AG09309 (cell line): ENCODE measurements around the gene KIF17.

Source experiments
- DNase-seq: peaks from one replicate; pipeline ENCODE4 v3.0.0-alpha.2; 2010; ENCODE audit warnings: low read depth
- H3K4me3 ChIP-seq: 2 replicates; pipeline ENCODE4 v1.5.1; 2011; ENCODE audit warnings: mild to moderate bottlenecking, low read depth, low read length, moderate library complexity; ENCODE audit not compliant: control insufficient read depth
- TF ChIP-seq, protein P1 (sequence below): IDR thresholded peaks from 2 replicates; pipeline ENCODE4 v1.5.1; 2011; ENCODE audit warnings: mild to moderate bottlenecking, low read depth, low read length, inconsistent platforms; ENCODE audit not compliant: insufficient read depth, control insufficient read depth; ENCODE audit errors: missing control alignments

KIF17 gene

DNA sequence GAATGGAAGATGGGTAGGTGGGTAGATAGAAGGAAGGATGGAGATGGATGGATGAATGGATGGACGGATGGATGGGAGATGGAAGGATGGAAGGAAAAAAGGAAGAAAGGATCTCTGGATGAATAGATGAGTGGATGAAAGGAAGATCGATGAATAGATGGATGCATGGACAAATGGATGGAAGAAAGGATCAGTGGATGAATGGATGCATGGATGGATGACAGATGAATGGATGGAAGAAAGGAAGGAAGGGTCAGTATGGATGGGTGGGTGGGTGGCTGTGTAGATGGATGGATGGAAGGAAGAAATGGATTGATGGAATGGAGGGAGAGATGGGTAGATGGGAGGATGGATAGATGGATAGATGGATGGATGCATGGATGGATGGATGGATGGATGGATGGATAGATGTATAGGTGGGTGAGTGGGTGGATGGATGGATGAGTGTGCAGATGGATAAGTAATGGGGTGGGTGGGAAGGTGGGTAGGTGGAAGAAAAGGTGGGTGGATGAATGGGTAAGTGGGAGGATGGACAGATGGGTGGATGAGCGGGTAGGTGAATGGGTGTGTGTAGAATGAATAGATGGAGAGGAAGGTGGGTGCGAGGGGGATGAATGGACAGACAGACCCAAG is 14.6 kb downstream of the KIF17 start:
- TF ChIP-seq, protein P1, sequence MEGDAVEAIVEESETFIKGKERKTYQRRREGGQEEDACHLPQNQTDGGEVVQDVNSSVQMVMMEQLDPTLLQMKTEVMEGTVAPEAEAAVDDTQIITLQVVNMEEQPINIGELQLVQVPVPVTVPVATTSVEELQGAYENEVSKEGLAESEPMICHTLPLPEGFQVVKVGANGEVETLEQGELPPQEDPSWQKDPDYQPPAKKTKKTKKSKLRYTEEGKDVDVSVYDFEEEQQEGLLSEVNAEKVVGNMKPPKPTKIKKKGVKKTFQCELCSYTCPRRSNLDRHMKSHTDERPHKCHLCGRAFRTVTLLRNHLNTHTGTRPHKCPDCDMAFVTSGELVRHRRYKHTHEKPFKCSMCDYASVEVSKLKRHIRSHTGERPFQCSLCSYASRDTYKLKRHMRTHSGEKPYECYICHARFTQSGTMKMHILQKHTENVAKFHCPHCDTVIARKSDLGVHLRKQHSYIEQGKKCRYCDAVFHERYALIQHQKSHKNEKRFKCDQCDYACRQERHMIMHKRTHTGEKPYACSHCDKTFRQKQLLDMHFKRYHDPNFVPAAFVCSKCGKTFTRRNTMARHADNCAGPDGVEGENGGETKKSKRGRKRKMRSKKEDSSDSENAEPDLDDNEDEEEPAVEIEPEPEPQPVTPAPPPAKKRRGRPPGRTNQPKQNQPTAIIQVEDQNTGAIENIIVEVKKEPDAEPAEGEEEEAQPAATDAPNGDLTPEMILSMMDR: no peak
- no peak for DNase-seq
- no peak overlapping the region for H3K4me3 ChIP-seq

DNA sequence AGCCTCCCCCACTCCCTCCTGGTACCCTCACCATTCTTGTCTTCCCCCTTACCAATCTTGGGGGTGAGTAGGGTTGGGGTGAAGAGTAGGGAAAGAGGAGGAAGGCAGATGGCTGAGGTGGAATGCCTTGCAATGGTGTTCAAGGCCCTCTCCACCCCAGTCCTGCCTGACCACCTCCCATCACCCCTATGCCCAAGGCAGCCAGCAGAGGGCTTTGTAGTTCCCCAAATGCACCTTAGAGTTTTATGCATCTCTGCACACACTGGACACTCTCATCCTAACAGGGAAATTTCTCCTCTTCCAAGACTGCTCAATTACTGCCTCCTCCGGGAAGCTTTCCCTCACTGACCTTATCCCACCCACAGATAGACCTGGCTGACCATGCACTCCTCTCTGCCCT is 15.4 kb downstream of the KIF17 start:
- TF ChIP-seq, protein P1: peak; percentile 63
- no peak overlapping the region for H3K4me3 ChIP-seq
- DNase-seq: no peak

DNA sequence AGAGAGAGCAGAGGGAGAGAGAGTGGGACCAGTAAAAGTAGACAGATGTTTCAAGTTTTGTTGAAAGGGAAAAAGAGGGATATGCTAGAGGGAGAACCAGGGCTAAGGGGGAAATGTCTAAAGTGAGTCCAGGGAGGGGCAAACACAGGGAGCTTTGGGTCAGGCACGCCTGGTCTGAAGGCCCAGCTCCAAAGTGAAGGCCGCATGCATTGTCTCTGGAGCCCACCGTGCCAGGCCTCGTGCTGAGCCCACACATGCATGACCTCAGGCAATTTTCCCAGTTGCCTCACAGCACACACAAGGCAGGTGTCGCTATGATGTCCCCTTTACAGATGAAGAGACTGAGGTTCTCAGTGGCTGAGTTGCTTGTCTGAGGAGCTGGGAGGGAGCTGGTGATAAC is 16.0 kb downstream of the KIF17 start:
- TF ChIP-seq, protein P1: no peak
- no peak overlapping the region for H3K4me3 ChIP-seq
- DNase-seq: no peak

DNA sequence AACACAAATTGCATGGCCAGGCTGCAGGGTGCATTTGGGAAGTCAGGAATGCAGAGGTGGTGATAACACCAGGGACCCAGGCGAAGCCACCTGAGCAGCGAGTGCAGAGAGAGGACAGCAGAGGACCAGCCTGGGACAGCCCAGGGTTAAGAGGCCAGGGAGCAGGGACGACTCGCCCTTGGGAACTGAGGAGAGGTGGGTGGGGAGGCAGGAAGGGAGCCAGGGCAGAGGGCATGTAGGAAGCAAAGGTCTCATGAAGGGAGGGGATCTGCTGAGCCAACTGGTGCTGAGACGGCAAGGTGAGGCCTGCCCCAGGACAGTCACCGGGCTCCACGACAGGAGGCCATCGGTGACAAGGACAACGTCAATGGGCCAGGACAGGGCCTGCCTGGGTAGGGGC is 16.4 kb downstream of the KIF17 start:
- DNase-seq: no peak
- TF ChIP-seq, protein P1: no peak
- no peak overlapping the region for H3K4me3 ChIP-seq

DNA sequence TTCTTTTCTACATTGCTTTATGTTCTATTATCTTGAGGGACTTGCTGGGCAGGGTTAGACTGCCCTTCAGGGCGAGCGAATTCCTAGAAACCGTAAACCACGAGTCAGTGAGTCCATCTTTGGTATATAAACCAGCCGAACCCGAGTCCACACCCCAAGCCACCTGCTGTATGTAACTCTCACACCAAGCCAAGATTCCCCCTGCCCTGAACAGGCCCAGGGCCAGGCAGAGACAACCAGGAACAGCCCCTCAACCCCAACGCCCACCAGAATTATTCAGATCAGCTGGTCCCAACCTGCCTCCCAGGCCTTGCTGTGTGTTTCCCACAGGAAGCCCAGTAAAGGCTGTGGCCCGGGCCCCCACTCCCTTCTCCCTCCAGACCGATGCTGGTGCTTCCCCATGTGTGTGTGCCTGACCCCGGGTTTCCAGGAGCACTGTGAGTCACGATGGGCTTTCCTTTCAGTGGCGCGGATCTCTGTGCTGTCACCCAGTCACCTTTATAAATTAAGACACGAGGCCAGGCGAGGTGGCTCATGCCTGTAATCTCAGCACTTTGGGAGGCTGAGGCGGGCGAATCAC is 17.1 kb downstream of the KIF17 start:
- TF ChIP-seq, protein P1: no peak
- H3K4me3 ChIP-seq: no peak overlapping the region
- DNase-seq: no peak

DNA sequence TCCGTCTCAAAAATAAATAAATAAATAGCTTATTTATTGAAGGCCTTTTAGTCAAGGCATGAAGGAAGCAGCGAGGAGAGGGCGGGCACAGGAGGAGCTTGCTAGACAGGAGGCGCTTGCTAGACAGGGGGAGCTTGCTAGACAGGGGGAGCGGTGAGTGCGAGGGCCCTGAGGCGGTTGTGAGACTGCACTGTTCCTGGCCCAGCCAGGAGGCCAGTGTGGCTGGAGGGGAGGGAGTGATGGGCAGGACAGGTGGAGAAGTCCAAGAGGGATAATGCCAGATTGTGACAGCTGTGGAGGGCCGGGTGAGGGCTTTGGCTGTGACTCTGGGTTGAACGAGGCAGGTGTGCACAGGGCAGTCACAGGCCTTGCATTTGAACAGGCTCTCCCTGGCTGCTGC is 18.2 kb downstream of the KIF17 start:
- TF ChIP-seq, protein P1: no peak
- no peak for DNase-seq
- no peak overlapping the region for H3K4me3 ChIP-seq
